ENCODE results near the gene DCAF11.

DNA sequence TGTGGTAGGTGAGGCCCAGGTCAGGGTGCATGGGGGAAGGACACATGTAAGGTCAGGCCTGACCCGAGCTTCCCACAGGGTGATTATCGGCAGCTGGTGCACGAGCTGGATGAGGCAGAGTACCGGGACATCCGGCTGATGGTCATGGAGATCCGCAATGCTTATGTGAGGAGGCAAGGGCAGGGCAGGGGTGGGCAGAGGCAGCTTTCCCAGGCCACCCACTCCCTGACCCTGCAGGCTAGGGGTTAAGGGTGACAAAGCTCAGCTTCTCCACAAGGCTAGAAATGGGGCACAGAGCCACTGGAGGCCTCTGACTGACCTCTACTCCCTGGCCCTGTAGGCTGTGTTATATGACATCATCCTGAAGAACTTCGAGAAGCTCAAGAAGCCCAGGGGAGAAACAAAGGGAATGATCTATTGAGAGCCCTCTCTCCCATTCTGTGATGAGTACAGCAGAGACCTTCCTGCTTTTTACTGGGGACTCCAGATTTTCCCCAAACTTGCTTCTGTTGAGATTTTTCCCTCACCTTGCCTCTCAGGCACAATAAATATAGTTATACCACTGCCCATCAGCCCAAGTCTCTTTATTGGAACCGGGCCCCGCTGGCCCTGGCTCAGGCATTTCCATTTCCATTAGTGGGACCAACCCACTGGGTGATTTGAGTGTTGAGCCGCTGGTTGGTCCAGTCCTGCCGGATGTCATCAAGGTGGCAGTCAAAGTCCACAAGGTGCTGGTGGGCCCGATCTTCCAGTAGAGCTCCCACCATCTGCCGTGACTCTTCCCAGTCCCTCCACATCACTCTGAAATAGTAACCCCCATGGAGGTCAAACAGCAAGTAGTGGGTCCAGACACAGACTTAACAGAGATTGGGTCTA, 24.1 kb downstream of the DCAF11 start:
- TF ChIP-seq GATA2 (IDR thresholded peaks at IDR 0.05; ENCODE audit: low read depth, low read length): no peak
- no peak for TF ChIP-seq GATA3 (IDR thresholded peaks at IDR 0.05; ENCODE audit: low read depth, low read length)
